ENCODE data around the gene PIK3AP1.
A peak's percentile ranks its signal among the peaks of the same experiment; 100 is the strongest.
"Not testable (repeated sequence)": the region's sequence is repeated elsewhere in the genome, so short reads cannot be mapped to it uniquely, and the experiment has no call there.

PIK3AP1 gene

DNA sequence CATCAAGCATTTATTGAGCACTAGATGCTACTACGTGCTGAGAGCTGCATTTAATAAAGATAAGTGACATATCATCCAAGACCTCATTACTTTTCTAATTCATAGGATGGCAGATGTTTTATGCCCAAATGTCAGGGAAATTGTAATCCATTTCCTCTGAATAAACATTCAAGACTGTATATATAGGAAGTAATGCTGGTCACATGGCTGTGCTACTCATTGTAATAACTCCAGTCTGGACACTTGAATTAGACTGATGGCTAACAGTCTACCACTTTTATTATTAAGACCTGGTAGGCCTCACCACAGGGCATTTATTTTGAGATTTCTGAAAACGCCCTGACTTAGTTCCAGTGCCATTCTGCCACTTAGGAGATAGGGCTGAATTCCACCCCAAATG, 36.6 kb downstream of the PIK3AP1 start:
- Histone ChIP-seq H3K9me3 (no peaks in the 10 kb centered on the region), H3K4me1 (ENCODE audit: control insufficient read depth in 1 of 2, insufficient read depth in 1 of 2, low read depth in 1 of 2, low read length in 1 of 2) (peaks cover 60 to 62% of the 10 kb centered on the region in 2 experiments), H3K27ac (peak overlapping the region; percentile 81), H3K36me3 (no peaks in the 10 kb centered on the region), H3K27me3 (no peaks in the 10 kb centered on the region), H3K4me3 (ENCODE audit: low read depth in 1 of 2, low read length in 1 of 2) (no peak overlapping the region)
- TF ChIP-seq, protein P1, sequence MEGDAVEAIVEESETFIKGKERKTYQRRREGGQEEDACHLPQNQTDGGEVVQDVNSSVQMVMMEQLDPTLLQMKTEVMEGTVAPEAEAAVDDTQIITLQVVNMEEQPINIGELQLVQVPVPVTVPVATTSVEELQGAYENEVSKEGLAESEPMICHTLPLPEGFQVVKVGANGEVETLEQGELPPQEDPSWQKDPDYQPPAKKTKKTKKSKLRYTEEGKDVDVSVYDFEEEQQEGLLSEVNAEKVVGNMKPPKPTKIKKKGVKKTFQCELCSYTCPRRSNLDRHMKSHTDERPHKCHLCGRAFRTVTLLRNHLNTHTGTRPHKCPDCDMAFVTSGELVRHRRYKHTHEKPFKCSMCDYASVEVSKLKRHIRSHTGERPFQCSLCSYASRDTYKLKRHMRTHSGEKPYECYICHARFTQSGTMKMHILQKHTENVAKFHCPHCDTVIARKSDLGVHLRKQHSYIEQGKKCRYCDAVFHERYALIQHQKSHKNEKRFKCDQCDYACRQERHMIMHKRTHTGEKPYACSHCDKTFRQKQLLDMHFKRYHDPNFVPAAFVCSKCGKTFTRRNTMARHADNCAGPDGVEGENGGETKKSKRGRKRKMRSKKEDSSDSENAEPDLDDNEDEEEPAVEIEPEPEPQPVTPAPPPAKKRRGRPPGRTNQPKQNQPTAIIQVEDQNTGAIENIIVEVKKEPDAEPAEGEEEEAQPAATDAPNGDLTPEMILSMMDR (IDR thresholded peaks at IDR 0.05) = no peak

- no peak overlapping the region for H3K4me3 ChIP-seq (ENCODE audit: low read depth in 1 of 2, low read length in 1 of 2)
- peaks cover 54 to 59% of the 10 kb centered on the region in 2 experiments for H3K4me1 ChIP-seq (ENCODE audit: control insufficient read depth in 1 of 2, insufficient read depth in 1 of 2, low read depth in 1 of 2, low read length in 1 of 2)
- no peak overlapping the region for H3K27ac ChIP-seq
- H3K27me3 ChIP-seq = no peaks in the 10 kb centered on the region
- no peaks in the 10 kb centered on the region for H3K36me3 ChIP-seq
- TF ChIP-seq, protein P1 (IDR thresholded peaks at IDR 0.05) = no peak
- no peaks in the 10 kb centered on the region for H3K9me3 ChIP-seq
Measured at GRCh38 chr10:96683065-96683464, 37.2 kb downstream of the PIK3AP1 start.

- TF ChIP-seq, protein P1 (IDR thresholded peaks at IDR 0.05) = no peak
- no peaks in the 10 kb centered on the region for H3K27me3 ChIP-seq
- no peak overlapping the region for H3K4me3 ChIP-seq (ENCODE audit: low read depth in 1 of 2, low read length in 1 of 2)
- H3K36me3 ChIP-seq = no peaks in the 10 kb centered on the region
- peaks cover 45 to 51% of the 10 kb centered on the region in 2 experiments for H3K4me1 ChIP-seq (ENCODE audit: control insufficient read depth in 1 of 2, insufficient read depth in 1 of 2, low read depth in 1 of 2, low read length in 1 of 2)
- H3K9me3 ChIP-seq = no peaks in the 10 kb centered on the region
- H3K27ac ChIP-seq = peak overlapping the region; percentile 4
Measured at GRCh38 chr10:96681524-96681923, 38.8 kb downstream of the PIK3AP1 start.

- not testable (repeated sequence) for H3K9me3 ChIP-seq; H3K4me3 ChIP-seq (ENCODE audit: low read depth in 1 of 2, low read length in 1 of 2); H3K27ac ChIP-seq; H3K27me3 ChIP-seq; H3K36me3 ChIP-seq
- H3K4me1 ChIP-seq (ENCODE audit: control insufficient read depth in 1 of 2, insufficient read depth in 1 of 2, low read depth in 1 of 2, low read length in 1 of 2) = peaks cover 46 to 51% of the 10 kb centered on the region in 2 experiments
Measured at GRCh38 chr10:96680463-96680862, 39.9 kb downstream of the PIK3AP1 start.

DNA sequence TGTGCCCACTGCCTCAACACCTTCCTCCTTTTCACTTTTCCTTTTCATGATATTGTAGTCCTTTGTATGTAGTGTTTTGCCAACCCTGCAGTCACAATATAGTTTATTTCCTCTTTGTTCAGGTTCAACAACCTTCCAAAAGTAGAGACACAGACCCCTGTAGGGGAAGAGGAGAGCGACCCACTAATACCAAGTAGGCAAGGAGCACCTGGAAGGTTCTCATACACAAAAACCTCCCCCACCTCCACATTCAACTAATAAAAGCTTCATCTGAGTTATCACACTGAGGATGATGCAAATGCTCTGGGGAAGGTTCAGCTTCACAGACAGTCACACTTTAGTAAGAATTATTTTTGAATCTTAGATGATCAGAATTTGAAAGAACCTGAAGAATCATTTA, 41.6 kb downstream of the PIK3AP1 start:
- no peak overlapping the region for H3K4me3 ChIP-seq (ENCODE audit: low read depth in 1 of 2, low read length in 1 of 2)
- TF ChIP-seq, protein P1 (IDR thresholded peaks at IDR 0.05) = no peak
- H3K27me3 ChIP-seq = no peaks in the 10 kb centered on the region
- H3K9me3 ChIP-seq = no peaks in the 10 kb centered on the region
- H3K27ac ChIP-seq = peak overlapping the region; percentile 21
- H3K36me3 ChIP-seq = no peaks in the 10 kb centered on the region
- peaks cover 46 to 51% of the 10 kb centered on the region in 2 experiments for H3K4me1 ChIP-seq (ENCODE audit: control insufficient read depth in 1 of 2, insufficient read depth in 1 of 2, low read depth in 1 of 2, low read length in 1 of 2)

- Histone ChIP-seq H3K27ac (peak overlapping the region; percentile 95), H3K27me3 (no peaks in the 10 kb centered on the region), H3K4me1 (ENCODE audit: control insufficient read depth in 1 of 2, insufficient read depth in 1 of 2, low read depth in 1 of 2, low read length in 1 of 2) (peaks cover 57 to 64% of the 10 kb centered on the region in 2 experiments), H3K4me3 (ENCODE audit: low read depth in 1 of 2, low read length in 1 of 2) (no peak overlapping the region), H3K36me3 (no peaks in the 10 kb centered on the region), H3K9me3 (no peaks in the 10 kb centered on the region)
- TF ChIP-seq, protein P1 (IDR thresholded peaks at IDR 0.05) = no peak
Measured at GRCh38 chr10:96676272-96677112, 43.8 kb downstream of the PIK3AP1 start.

All from neutrophil (primary cell).